Measurements from ENCODE around the gene FUT2.

FUT2 gene

GRCh38 chr19:48658483-48658882 lies 37.3 kb upstream of the FUT2 start:
- Histone ChIP-seq H3F3A (ENCODE audit: low read depth) (no peaks in the 10 kb centered on the region), H3K79me2 (ENCODE audit: insufficient read depth, low read length) (no peaks in the 10 kb centered on the region), H3K9me3 (ENCODE audit: insufficient read depth, low read depth, low read length) (no peaks in the 10 kb centered on the region), H2AFZ (ENCODE audit: low read length) (no peak overlapping the region), H3K4me3 (ENCODE audit: low read length, poor library complexity, severe bottlenecking) (no peak overlapping the region), H4K20me1 (ENCODE audit: insufficient read depth, low read length, poor library complexity, severe bottlenecking) (no peaks in the 10 kb centered on the region), H3K9ac (ENCODE audit: low read depth, low read length, poor library complexity, severe bottlenecking) (no peak overlapping the region), H3K4me1 (ENCODE audit: insufficient read depth, low read length, poor library complexity, severe bottlenecking) (peaks cover 8% of the 10 kb centered on the region), H3K27me3 (ENCODE audit: insufficient read depth, low read length, poor library complexity, severe bottlenecking) (no peaks in the 10 kb centered on the region), H3K9me2 (replicated peaks; ENCODE audit: low read depth, low read length) (no peaks in the 10 kb centered on the region), H3K36me3 (ENCODE audit: insufficient read depth, low read length) (no peaks in the 10 kb centered on the region), H3K4me2 (ENCODE audit: low read depth, low read length, poor library complexity, severe bottlenecking) (no peak overlapping the region)
- TF ChIP-seq EZH2phosphoT487 (IDR thresholded peaks at IDR 0.05; ENCODE audit: borderline replicate concordance), result no peak
- no peak for TF ChIP-seq CTCF (conservative IDR thresholded peaks at IDR 0.05; ENCODE audit: low read length)

- no peak for TF ChIP-seq EZH2phosphoT487 (IDR thresholded peaks at IDR 0.05; ENCODE audit: borderline replicate concordance)
- no peak for TF ChIP-seq CTCF (conservative IDR thresholded peaks at IDR 0.05; ENCODE audit: low read length)
- Histone ChIP-seq H3F3A (ENCODE audit: low read depth) (no peaks in the 10 kb centered on the region), H3K4me3 (ENCODE audit: low read length, poor library complexity, severe bottlenecking) (no peak overlapping the region), H2AFZ (ENCODE audit: low read length) (no peak overlapping the region), H3K9me2 (replicated peaks; ENCODE audit: low read depth, low read length) (no peaks in the 10 kb centered on the region), H4K20me1 (ENCODE audit: insufficient read depth, low read length, poor library complexity, severe bottlenecking) (no peaks in the 10 kb centered on the region), H3K27me3 (ENCODE audit: insufficient read depth, low read length, poor library complexity, severe bottlenecking) (no peaks in the 10 kb centered on the region), H3K36me3 (ENCODE audit: insufficient read depth, low read length) (no peaks in the 10 kb centered on the region), H3K4me2 (ENCODE audit: low read depth, low read length, poor library complexity, severe bottlenecking) (no peak overlapping the region), H3K79me2 (ENCODE audit: insufficient read depth, low read length) (no peaks in the 10 kb centered on the region), H3K4me1 (ENCODE audit: insufficient read depth, low read length, poor library complexity, severe bottlenecking) (peaks cover 8% of the 10 kb centered on the region), H3K9me3 (ENCODE audit: insufficient read depth, low read depth, low read length) (no peaks in the 10 kb centered on the region), H3K9ac (ENCODE audit: low read depth, low read length, poor library complexity, severe bottlenecking) (no peak overlapping the region)
Measured at GRCh38 chr19:48659768-48660167, 36.0 kb upstream of the FUT2 start.

GRCh38 chr19:48660852-48661710 lies 34.7 kb upstream of the FUT2 start:
- peak overlapping the region; percentile 16 for H3K9ac ChIP-seq (ENCODE audit: low read depth, low read length, poor library complexity, severe bottlenecking)
- TF ChIP-seq EZH2phosphoT487 (IDR thresholded peaks at IDR 0.05; ENCODE audit: borderline replicate concordance), result no peak
- no peak for TF ChIP-seq CTCF (conservative IDR thresholded peaks at IDR 0.05; ENCODE audit: low read length)
- H3K36me3 ChIP-seq (ENCODE audit: insufficient read depth, low read length), result no peaks in the 10 kb centered on the region
- H3K4me3 ChIP-seq (ENCODE audit: low read length, poor library complexity, severe bottlenecking), result peak overlapping the region; percentile 63
- peak overlapping the region; percentile 58 for H3K4me2 ChIP-seq (ENCODE audit: low read depth, low read length, poor library complexity, severe bottlenecking)
- peaks cover 8% of the 10 kb centered on the region for H3K4me1 ChIP-seq (ENCODE audit: insufficient read depth, low read length, poor library complexity, severe bottlenecking)
- peak overlapping the region; percentile 99 for H2AFZ ChIP-seq (ENCODE audit: low read length)
- no peaks in the 10 kb centered on the region for H3K9me2 ChIP-seq (replicated peaks; ENCODE audit: low read depth, low read length)
- H4K20me1 ChIP-seq (ENCODE audit: insufficient read depth, low read length, poor library complexity, severe bottlenecking), result no peaks in the 10 kb centered on the region
- H3K9me3 ChIP-seq (ENCODE audit: insufficient read depth, low read depth, low read length), result no peaks in the 10 kb centered on the region
- H3F3A ChIP-seq (ENCODE audit: low read depth), result no peaks in the 10 kb centered on the region
- H3K27me3 ChIP-seq (ENCODE audit: insufficient read depth, low read length, poor library complexity, severe bottlenecking), result no peaks in the 10 kb centered on the region
- H3K79me2 ChIP-seq (ENCODE audit: insufficient read depth, low read length), result no peaks in the 10 kb centered on the region

Data from Loucy (cell line).